Gastrocnemius medialis (tissue), 4 donors: ENCODE measurements around the gene PLEKHB2.

Source experiments
- POLR2A ChIP-seq, 2 donors: fragments of 450-650 bp; IDR thresholded peaks; one replicate each; pipeline ENCODE4 v1.6.1; 2017; ENCODE audit warnings: antibody characterized with exemption in 2 of 2, mild to moderate bottlenecking in 2 of 2, moderate library complexity in 2 of 2
- TF ChIP-seq, protein P1 (sequence below), 5 experiments: fragments of 450-650 bp in 3 of 5; fragments of 200-600 bp in 2 of 5; sonication (generic) in 2 of 5; IDR thresholded peaks in 4 of 5; conservative IDR thresholded peaks in 1 of 5; 1 replicate in 4 of 5; 2 replicates in 1 of 5; pipeline ENCODE4 v1.5.1; 2016 to 2019; ENCODE audit warnings: antibody characterized with exemption in 5 of 5, mild to moderate bottlenecking in 3 of 5, moderate library complexity in 3 of 5

DNA sequence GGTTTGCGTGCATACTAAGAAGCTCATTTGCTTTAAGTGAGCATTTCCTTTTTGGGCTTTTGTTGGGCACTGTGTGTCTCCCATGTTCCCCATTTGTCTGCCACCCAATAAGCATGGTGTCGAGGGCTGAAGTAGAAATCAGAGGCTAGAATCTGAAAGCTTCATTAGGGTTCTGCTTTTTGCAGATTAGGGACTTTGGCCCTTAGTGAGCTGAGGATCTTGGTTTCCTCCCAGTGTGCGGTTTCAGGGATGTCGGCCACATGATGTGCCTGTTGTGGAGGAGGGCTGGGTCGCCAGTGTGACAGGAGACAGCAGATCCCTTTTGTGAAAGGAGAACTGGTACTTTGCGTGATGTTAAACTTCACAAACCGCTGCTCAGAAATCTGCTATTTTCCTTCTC is 41.1 kb downstream of the PLEKHB2 start:
- TF ChIP-seq, protein P1, sequence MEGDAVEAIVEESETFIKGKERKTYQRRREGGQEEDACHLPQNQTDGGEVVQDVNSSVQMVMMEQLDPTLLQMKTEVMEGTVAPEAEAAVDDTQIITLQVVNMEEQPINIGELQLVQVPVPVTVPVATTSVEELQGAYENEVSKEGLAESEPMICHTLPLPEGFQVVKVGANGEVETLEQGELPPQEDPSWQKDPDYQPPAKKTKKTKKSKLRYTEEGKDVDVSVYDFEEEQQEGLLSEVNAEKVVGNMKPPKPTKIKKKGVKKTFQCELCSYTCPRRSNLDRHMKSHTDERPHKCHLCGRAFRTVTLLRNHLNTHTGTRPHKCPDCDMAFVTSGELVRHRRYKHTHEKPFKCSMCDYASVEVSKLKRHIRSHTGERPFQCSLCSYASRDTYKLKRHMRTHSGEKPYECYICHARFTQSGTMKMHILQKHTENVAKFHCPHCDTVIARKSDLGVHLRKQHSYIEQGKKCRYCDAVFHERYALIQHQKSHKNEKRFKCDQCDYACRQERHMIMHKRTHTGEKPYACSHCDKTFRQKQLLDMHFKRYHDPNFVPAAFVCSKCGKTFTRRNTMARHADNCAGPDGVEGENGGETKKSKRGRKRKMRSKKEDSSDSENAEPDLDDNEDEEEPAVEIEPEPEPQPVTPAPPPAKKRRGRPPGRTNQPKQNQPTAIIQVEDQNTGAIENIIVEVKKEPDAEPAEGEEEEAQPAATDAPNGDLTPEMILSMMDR (IDR thresholded peaks at IDR 0.05 in 4 of 5, conservative IDR thresholded peaks at IDR 0.05 in 1 of 5): no peak
- no peak for TF ChIP-seq POLR2A (IDR thresholded peaks at IDR 0.05)
